NCI-H526 treated with DMSO at 0.1 percent for 48 hours (cell line): ENCODE data around the gene SLC18A3.

ENCODE experiments used
- DNase-seq: peaks from one replicate; lab custom pipeline; 2025; lab: John Stamatoyannopoulos, UW

Gene SLC18A3

DNA sequence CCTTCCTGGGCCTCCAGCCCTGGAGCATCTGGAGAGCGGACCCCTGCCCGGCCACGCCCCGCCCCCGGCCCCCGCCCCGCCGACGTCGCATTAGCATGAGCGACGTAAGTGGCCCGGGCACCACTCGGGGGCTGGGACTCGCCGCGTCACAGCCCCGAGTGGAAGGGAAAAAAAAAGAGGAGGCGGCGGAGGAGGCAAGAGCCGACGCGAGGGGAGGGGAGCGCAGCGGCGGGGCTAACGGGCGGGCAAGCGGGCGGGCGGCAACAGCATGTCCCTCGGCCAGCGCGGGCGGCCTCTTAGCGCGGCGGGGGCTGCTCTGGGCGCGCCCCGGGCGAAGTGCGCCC, at the start of gene SLC18A3:
SLC18A3 (plus strand) TSS at position 197 of the 344 bp plus-strand sequence. CDS start 431 bp downstream, outside the sequence.
- DNase-seq = peak; percentile 25

DNA sequence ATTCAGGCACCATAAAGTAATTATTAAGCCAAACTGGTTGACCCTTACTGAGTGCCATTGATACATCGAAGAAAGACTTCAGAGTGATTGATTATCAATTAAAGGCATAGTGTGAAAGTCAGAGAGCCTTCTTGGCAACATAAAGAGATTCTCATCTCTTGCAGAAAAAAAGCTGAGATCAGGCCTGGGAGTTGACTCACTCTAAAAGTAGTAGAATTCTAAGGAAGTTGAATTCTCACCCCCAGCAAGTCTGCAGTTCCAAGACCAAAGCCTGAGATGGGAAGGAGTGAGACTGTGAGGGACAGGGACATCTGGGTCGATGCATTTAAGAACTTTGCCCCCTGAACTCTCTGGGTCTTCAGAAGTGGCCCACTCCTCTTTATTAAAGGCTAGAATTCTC, 49.6 kb upstream of the SLC18A3 start:
- DNase-seq = no peak

DNA sequence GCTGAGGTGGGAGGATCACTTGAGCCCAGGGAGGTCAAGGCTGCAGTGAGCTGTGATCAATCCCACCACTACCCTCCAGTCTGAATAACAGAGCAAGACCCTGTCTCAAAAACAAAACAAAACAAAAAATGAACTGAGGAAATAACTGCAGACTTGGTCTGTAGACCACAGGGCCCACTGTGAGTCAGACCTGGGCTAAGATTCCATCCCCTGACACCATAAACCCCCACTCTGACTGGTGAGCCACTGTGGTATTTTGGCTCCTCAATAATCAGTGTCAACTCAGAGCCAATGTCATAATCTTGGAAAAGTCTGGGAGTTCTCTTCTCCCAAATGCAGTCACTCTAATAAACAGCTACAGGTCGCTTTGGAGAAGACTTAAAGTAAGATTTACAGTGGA, 47.2 kb upstream of the SLC18A3 start:
- no peak for DNase-seq

DNA sequence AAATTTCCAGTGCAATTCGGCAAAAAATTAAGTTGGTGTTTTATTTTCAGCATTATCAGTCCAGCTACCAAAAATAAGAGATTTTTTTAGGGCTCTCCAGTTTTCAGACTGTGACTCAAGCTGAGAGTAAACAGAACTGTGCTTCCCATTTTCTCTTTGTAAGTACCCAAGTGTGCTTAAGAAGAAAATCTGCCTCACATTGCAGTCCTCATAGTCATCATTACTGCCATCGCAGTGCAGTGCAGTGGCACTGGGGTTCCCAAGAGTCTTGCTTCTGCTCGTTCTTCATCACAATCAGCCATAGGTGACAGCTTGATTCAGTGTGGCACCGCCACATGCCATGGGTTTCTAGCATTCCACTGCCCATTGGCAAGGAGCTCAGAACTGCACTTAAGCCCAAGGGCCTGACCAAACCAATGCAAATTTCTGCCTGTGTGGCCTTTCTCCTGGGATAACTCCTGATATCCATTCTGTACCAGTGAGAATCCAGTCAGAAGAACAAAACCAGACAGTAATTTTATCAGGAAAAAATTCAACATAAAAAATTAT, 45.6 kb upstream of the SLC18A3 start:
- DNase-seq = no peak

DNA sequence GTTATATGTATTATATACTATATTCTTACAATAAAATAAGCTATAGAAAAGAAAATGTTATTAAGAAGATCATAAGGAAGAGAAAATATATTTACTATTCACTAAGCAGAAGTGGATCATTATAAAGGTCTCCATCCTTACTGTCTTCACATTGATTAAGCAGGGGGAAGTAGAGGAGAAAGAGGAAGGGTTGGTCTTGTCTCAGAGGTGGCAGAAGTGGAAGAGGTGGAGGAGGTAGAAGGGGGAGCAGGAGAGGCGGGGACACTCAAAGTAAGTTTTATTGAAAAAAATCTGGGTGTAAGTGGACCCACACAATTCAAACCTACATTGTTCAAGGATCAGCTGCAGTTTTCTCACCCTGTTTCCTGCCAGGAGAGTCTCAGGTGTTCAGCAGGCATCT, 42.3 kb upstream of the SLC18A3 start:
- no peak for DNase-seq

DNA sequence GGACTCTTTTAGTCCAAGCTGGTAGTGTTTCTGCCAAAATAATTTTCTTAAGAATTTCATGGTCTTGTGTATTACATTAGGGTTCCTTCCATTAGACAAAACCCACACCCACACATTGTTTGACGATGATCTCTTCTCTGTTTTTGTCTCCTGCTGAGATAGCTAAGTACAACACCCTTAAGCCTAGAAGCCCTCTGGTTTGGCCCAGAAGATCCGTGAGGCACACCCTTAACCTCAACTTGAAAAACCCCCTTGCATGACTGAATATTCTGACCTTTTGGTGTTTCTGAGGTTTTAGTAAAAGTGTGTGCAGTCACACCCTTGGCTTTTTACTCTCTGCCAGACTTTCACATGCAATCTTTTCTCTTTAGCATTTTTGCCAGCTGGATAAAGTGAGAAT, 41.9 kb upstream of the SLC18A3 start:
- DNase-seq = no peak

DNA sequence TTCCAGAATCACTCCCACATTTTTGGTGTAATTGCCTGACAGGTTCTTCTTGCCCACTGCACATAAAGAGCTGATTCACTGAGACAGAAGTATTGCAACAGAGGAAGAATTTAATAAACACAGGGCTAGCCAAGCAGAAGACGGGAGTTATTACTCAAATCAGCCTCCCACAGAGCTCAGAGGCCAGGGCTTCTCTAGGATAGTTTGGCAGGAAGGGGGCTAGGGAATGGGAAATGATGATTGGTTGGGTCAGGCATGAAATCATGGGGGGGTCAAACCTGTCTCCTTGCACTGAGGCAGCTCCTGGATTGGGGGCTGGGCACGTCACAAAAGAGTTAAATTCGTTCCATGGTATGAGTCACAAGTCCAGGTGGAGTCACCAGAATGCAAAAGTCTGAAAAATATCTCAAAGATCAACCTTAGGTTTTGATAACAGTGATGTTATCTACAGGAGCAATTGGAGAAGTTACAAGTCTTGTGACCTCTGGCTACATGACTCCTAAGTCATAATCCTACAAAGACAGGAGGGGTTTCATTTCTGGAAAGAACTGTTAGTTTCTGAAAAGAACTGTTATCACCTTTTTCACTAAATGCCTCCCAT, 41.0 kb upstream of the SLC18A3 start:
- no peak for DNase-seq

DNA sequence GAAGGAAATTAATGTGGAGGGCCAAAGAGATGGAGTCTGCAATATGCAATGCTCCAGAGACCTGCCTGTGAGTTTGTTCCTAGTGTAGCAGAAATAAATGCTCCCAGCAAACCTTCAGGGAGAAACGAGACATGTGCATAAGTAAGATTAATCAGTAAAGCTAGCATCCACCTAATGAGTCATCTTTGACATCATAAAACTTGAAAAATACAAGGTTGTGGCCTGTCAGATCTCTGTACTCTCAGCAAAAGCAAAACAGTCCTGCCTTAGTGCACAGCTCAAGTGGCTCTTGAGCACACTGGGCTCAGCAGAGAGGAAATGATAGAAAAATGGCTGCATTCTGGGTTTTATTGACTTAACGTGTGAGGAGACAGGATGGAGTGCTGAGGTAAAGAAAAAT, 38.7 kb upstream of the SLC18A3 start:
- DNase-seq = no peak

DNA sequence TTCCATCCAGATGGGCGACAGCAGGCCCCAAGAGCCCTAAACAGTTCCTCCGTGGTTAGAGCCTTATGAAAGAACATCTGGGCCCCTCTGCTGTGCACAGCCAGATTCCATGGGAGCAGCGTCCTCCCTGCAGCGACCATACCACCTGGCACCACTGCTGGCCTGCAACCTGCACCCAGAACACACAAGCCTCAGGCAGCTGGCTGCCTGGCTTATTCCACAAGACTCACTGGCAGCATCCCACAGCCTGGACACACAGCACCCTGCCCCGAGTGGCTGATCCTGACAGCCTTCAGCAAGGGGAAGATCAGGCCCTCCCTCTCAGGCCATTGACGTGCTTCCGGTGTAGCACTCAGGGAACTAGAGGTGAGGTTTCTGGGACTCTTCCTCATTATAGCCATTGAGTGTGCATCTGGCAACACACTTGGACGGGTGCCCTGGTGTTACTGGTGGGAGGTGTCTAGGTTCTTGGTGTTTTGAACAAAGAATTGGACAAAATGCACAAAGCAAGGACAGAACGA, 37.5 kb upstream of the SLC18A3 start:
- DNase-seq = no peak

DNA sequence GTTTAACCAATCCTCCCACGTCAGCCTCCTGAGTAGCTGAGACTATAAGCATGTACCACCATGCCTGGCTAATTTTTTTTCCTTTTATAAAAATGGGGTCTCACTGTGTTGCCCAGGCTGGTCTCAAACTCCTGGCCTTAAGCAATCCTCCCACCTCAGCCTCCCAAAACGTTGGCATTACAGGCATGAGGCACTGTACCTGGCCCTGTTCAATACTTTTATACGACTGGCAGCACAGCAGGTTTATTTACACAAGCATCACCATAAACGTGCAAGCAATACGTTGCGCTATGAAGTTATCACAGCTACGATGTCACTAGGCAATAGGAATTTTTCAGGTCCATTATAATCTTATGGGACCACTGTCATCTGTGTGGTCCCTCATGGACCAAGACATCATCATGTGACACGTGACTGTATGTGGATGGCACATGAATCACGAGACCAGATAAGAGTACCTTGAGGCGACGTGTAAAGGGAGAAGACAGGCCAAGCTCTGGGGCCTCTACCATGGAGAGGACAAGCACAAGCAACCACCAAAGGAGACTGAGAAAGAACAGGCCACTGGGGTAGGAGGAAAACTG, 34.5 kb upstream of the SLC18A3 start:
- no peak for DNase-seq

DNA sequence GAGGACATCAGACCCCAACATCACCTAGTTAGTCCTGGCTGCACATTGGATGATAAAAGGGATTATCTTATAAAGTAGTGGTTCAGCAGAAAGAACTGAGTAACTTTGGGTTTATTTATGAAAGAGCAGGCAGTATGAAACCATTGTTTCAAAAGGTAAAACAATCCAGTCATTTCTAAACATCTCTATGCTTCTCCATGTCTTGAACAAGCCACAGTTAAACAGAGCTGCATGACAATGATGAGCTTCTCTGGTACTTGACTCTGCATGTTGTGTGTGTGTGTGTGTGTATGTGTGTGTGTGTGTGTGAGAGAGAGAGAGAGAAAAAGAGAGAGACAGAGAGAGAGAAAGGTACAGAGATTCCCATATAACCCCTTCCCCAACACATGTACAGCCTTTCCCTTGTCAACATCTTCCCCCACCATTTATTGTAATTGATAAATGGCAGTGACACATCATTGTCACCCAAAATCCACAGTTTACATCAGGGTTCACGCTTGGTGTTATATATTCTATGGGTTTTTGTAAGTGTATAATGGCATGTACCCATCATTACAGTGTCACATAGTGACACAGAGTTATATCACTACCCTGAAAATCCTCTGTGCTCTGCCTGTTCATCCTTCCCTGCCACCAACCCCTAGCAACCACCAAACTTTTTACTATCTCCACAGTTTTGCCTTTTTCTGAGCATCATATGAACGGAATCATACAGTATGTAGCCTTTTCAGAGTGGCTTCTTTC, 32.8 kb upstream of the SLC18A3 start:
- no peak for DNase-seq

DNA sequence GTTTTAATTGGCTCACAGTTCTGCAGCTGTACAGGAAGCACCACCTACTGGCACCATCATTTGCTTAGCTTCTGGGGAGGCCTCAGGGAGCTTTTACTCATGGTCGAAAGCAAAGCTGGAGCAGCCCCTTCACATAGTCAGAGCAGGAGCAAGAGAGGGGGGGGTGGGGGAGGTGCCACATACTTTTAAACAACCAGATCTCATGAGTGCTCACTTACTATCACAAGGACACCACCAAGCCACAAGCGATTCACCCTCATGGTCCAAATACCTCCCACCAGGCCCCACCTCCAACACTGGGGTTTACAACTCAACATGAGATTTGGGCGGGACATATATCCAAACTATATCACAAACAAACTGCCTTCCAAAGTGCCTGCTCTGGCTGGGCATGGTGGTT, 31.7 kb upstream of the SLC18A3 start:
- DNase-seq = no peak

DNA sequence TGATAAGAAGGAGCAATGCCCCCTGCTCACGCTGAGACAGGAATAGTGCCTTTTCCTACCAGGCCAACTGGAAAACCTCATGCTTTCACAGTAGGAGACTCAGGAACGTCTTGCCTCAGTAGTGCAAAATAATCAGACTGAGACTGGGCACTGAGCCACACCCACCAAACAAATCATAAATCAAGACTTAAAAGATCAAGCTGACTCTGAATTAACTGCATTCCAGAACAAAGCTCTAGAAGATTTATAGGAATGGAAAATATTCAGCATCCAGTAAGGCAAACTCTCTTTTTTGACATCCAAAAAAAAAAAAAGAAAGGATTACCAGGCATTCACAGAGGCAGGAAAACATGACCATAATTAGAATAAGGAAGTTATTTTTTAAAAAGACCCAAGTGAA, 30.5 kb upstream of the SLC18A3 start:
- DNase-seq = no peak

DNA sequence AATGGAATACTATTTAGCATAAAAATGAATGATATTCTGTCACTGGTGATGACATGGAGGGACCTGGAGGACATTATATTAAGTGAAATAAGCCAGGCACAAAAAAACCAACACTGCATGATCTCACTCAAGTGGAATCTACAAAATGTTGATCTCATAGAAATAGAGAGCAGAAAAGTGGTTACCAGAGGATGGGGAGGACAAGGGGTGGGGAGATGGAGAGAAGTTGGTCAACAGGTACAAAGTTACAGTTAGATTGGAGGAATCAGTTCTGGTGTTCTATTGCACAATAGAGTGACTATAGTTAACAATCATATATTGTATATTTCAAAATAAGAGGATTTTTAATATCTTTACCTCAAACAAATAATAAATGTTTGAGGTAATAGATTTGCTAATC, 24.7 kb upstream of the SLC18A3 start:
- DNase-seq = no peak

DNA sequence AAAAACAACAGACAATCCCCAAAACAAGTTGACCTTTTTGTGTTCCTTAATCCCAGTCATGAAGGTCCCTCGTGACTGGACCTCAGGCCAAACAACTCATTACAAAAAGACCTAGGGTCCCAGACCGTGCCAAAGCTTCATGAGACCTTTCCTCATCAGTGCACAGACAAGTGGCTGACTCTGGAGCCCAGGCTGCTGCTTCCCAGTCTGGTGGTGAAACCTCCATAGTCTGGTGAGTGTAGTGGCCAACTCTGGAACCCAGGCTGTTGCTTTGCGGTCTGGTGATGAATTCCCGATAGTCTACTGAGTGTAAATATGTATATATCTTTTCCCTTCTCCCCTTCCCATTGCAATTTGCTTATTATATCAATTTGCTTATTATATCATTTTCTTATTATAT, 22.1 kb upstream of the SLC18A3 start:
- DNase-seq = no peak

DNA sequence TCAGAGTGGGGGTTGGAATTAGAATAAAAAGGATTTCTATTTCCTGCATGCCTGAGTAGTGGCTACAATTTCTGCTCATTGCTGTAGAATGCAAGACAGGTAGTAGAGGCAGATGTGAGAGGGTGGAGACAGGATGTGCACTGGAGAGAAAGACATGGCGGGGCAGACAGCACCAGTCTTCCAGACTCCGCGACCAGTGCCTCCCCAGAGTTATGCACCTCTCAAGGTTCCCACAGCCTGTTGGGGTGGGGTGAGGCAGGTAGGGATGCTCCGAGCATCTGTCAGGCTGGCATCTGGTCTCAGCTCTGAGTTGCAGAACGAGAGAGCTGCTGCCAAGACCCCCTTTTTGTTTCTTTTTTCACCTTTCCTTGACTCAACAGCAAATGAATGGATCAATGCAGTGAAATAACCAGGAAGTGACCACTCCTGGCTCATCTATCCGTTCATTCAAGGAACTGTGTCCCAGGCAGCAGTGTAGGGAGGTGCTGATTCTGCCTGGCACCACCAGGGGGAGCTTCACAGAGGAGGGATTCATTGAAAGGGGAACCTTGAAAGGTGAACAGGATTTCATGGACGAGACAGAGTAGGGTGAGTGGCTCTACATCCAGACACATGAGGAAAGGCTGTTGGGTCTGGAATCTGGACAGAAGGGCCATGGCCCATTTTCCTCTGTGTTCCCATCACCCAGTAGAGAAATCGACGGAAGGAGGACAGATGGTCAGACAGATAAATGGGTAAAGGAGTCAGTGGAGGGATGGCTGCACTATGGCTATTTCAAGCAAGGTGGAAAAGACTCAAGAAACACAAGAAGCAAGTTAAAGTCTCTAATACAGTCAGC, 17.2 kb upstream of the SLC18A3 start:
- DNase-seq = peak; percentile 31

DNA sequence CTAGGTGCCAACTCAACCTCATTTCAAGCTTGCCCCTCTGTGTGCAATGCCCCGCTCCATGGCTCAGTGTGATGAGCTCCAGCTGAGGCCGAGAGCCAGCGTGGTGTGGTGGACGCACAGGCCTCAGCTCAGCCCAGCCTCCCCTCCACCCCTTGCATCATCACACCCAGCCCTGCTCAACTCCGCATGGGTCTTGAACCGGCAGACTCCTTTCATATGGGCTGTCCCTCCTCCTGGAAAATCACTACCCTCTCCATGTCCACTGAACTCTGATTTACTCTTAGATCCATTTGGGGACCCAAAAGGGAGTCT, 16.6 kb upstream of the SLC18A3 start:
- no peak for DNase-seq

DNA sequence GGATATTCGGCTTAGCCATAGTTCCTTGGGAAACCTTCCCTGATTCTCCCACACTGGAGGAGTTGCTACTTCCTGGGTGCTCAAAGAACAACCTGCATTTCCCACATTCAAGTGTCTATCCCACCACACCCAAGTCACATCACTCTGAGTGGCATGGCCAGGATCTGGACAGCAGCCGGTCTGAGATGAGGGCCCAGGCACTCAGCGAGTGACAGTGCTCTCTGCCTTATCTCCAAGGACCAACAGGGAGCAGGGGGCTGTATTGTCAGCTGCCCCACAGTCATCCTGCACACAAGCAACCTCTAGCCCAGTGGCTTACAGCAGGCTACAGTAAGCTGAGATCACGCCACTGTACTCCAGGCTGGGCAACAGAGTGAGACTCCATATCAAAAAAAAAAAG, 16.1 kb upstream of the SLC18A3 start:
- no peak for DNase-seq

DNA sequence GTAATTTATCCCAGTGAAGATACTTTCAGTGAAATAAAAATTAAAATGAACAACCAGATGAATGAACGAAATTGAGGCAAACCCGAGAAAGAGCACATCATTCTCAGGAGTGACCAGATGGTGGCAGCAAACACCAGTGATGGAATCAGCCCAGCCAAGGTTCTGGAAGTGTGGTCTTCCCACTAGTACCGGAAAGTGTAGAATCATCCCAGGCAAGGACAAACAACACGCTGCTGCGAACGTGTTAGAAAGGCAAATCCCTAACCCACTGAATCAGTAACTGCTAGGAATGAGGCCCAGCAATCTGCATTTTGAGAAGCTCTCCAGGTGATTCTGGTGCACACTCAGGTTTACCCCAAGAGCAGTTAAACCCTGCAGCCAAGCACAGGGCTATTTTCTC, 15.5 kb upstream of the SLC18A3 start:
- peak; percentile 65 for DNase-seq

DNA sequence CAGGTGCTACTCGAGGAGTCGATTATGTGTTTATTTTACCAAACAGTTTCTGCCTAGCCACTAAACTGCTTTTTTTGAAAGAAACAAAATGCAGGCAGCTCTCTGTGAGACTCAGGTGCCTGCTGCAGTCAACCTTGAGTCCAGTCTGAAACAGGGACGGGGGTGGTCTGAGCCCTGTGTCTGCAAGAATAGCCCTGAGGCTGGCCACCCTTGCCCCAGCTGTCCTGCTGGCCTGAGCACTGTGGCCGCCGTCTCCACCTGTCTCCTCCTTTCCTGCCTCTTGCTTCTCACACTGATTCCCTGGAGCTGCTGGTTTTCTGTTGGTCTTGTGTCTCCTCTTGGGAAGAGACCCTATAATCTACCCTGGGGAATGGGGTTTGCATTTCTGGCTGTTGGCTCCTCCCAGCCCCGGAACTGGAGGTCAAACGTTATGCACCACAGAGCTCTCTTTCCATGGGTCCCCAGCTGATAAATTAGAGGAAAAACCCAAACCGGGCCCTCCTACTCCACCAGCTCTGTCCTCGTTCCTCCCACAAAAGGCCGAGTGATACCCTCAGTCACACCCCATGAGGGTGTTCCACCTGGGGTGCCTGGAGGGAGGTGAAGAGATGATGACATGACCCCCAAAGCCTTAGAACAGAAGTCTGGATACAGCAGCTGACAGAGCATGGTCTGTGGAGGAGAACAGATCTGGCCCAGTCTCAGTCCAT, 15.0 kb upstream of the SLC18A3 start:
- no peak for DNase-seq

DNA sequence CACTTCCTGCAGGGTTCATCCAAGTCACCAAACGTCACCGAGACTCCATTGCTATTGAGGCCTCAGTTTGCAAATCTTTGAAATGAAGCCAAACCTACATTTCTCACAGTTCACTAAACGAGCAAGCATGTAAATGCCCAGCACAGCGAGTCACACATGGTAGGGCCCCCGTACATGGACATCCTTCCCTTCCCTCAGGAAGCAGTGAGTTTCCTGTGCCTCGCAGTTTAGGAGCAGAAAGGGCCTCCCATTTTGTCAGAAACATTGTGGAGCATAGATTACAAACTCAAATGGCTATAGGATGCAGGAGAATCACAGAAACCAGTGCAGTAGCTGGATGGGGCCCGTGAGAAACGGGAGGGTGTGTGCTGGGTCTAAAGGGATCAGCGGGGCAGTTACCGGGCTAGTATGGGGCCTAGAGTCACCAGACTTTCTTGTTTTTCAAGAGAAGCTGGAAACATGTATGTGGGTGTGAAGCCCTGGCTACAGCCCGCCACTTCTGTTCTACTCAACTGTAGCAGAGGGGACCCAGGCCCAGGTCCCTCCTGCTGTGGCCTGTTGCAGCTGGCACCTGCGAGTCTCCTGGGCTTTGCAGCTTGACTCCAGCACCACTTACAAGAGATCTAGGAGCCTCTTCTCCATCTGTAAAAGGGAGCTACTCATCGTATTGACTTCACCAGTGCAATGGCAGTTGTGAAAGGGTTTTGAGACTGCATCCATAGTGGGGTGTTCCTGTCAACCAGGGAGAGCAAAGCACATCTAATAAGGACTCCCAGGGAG, 14.2 kb upstream of the SLC18A3 start:
- DNase-seq = no peak
